HG02840 (cell line): ENCODE measurements around the gene LMO2.
"Not testable (repeated sequence)": the region's sequence is repeated elsewhere in the genome, so short reads cannot be mapped to it uniquely, and the experiment has no call there.

Experiments
- ATAC-seq: cut with Tn5 transposase; IDR thresholded peaks from one replicate; pipeline ENCODE4 v1.9.1; 2021; ENCODE audit warnings: mild to moderate bottlenecking, moderate library complexity, moderate number of reproducible peaks; ENCODE audit not compliant: unreplicated experiment, low FRiP score

Gene LMO2

DNA sequence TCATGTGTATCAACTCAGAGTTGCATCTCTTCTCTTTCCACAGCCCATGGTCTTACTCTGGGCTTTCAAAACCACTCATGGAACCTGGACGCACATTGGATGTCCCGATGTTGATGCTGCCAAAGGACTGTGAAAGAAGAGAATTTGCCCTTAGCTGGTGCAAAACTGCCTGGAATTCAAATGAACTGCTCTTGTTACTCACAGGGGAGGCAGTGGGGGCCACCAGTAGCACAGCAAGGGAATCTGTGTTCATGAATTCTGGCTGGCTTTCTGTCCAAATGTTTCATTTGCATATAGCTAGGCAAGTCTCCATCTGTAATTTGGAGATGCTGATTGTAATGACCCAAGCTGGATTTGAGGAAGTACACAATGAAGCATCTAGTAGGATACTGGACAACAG, 24.9 kb downstream of the LMO2 start:
- ATAC-seq, result no peak

DNA sequence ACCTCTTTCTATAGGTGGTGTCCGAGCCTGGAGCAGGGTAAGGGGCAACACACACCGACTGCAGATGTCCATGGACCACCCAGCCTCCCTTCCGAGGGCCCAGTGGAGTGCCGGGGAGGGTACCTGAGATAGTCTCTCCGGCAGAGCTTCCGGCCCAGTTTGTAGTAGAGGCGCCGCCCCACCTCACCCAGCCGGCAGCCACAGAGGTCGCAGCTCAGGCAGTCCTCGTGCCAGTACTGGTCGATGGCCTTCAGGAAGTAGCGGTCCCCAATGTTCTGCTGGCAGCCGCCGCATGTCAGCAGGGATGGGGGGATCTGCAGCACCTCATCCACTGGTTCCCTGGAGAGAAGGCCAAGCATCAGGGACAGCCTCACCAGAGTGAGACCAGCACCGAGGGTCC, 27.4 kb downstream of the LMO2 start:
- no peak for ATAC-seq

DNA sequence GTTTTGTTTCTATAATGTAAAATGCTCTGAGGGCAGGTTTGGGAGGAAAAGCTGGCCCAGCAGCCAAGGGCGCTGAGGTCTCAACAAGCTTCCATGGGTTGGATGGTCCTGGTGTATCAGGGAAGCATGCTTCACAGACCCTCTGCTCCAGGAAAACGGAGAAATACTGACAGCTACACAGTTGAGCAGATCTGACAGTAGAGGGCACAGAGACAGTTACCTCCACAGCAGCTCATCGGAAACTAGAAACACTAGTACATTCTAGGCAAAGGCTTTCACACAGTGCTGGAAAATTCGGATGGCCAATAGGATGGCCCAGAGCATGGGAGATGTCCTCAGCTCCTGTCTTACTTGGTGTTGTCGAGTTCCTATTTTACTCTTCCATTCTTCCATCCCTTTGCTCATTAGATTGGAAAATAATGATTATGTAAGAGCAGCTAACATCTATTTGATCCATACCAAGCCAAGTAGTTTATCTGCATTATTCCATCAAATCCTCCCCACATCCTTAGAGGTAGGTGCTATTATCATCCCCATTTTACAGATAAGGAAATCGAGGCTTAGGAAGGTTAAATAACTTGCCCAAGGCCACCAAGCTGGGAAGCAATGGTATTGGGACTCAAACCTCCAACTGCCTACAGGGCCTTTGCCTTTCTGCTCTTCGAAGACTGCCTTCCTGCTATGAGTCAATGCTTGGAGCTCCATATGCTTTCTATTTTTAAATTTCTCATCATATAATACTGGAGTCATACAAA, 28.3 kb downstream of the LMO2 start:
- no peak for ATAC-seq

DNA sequence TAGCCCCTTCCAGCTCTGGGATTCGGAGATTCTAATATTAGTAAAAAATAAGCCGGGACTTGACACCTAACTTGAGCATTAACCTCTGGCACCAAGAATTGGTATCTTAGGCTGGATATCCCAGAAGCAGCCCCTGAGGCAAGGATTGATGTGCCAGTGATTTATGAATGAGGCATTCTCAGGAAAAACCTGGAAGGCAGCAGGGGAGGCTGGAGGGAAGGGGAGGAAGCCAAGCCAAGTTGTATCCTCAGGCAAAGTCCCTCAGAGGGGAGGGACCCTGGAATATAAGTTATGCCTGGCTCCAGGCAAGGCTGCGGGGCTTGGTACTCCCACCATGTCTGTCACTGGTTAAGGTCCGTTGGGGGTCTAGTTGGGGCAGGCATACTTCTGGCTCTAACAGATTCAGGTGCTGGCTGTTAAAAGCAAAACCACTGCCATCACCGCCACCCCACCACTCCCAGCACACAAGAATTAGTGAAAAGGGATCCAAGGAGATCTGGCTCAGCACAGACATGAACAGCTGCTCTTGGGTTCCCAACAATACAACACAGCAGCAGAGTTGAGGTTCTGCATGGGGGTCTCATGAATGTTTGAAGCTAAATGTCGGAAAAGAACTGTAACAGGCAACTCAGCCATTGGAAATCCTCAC, 29.8 kb downstream of the LMO2 start:
- no peak for ATAC-seq

DNA sequence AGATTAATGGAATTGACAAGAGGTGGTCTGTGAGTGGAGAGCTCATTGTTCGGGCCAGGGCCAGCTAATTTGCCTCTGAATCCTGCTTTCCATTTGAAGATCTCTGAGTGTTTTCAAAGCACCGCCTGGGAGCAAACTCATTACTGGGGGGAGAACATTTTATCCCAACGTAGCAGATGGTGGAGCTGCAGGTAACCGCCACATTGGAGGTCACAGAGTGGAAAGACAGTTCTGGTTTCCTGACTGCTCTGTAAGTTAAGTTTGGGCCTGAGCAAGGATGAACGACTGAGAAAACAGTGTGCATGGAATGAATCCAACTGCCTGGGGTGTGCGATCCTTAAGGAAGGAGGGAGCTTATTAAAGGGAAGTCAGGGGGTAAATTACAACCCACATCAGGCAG, 30.5 kb downstream of the LMO2 start:
- no peak for ATAC-seq

DNA sequence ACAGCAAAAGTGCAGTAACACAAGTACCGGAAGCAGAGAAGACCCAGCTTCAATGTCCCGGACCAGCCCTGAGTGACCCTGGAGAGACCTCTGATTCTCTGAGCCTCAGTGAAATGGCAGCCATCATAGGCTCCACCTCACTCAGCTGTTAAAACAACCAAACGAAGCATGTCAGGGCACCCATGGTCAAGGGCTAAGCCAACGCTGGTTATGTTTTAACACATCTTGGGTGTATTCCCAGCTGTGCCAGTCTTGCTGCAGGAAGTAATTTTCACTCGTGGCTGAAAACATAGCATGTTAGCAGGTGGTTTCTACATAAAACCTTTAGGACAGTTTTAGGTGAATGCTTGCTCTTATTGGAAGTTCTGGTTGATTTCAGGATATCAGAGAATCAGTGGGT, 30.9 kb downstream of the LMO2 start:
- no peak for ATAC-seq

DNA sequence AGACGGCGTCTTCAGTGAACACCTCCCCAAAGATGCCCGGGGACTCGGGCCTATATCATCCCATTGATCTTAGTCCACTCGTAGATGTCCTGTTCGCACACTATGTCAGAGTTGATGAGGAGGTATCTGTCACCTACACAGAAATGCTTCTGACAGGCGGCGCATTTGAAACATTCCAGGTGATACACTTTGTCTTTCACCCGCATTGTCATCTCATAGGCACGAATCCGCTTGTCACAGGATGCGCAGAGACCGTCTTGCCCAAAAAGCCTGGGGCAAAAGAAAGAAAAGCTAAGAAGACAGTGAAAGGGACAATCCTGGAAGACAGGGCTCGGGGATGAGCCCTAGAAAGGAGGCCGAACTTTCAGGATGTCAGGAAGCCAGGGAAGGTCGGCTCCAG, 32.6 kb downstream of the LMO2 start:
- ATAC-seq, result no peak

DNA sequence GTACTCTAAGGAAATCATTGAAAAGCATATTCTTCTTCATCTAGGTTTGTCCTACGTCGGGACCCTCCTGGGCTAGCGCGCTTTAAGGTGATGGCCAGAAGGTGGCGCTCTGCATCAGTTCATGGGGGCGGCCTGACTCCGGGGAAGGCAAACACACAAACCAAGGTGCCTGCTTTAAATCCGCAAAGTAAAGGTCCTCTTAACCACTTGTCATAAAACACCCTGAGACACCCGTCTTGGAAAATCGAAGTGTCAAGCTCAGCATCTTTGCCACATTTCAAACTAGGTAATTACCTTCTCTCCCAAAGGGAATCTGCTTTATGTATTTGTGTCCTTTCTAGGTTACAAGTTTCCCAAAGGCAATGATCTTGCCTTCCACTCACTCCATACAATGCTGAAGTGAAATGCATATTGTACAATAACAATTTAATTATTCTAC, 33.9 kb downstream of the LMO2 start:
- ATAC-seq, result no peak

DNA sequence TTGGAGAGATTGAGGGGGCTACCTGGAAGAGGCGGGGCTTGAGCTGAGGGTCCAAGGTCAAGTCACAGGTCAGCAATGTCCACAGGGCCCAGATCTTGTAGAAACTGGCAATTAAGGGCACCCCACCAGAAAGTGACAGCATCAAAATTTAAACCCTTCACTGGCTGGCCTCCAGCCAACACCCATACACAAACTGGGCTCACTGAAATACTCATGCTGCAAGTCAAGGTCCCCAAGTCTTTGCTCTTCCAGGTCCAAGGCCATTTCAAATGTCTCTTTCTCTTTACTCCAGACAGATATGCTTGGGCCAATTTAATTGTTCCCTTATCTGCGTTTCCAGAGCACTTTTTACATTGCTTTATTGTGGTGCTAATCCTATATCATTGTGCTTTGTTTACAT, 36.4 kb downstream of the LMO2 start:
- no peak for ATAC-seq

DNA sequence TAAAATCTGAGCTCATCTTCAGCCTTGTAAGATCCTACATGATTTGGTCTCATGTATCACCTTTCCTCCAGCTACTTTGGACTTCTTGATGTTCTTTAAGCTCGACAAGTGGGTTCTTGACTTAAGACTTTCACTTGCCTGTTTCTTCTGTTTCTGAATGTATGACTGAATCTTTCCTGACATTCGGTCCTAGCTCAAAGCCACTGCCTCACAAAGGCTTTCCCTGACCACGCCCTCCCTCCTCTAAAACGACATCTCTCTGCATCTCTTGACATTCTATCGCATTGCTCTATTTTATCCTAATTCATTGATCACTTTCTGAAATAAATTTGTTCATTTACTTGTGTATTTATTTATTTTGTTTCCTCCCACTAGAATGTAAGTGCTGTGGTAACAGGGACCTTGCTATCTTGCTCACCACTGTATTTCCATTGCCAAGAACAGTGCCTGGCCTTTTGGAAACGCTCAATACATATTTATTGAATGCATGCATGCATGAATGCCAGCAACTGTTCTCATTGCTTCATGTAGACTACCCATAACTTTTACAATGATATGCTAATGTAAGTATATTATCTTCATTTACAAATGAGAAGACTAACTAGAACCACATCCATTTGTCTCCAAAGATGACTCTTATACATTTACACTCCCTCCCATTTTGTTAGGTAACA, 43.0 kb downstream of the LMO2 start:
- no peak for ATAC-seq

DNA sequence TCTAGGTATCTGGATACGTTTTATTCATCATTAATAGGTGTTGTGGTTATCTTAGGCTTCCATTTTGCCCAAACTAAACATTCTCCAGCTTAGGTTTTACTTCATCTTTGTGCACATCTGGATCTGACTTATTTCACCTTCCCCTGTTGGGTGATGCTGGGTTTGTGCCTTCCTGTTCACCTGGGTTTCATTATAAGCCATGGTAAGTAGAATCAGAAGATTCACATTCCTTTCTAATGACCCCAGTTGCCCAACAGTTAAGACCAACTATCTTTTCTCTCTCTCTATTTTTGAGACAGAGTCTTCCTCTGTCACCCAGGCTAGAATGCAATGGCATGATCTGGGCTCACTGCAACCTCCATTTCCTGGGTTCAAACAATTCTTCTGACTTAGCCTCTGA, 44.6 kb downstream of the LMO2 start:
- no peak for ATAC-seq

DNA sequence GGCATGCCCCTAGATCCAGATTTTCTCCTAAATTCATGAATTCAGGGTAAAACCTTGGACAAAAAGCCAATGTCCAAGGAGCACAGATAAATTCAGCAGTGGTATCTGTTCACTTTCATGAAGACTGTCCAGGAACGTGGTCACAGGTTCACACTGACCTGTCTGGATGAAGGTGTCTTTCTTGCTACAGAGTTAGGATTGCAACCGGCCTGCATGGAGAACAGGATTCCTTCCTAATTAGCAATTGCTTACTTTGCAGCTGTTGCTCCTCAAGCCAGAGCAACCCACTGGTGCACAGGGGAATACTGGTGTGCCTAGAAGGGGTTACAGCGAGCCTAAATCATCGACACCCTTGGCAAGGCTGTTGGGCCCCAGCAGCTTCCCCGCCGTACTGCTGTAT, 47.6 kb downstream of the LMO2 start:
- ATAC-seq, result no peak

DNA sequence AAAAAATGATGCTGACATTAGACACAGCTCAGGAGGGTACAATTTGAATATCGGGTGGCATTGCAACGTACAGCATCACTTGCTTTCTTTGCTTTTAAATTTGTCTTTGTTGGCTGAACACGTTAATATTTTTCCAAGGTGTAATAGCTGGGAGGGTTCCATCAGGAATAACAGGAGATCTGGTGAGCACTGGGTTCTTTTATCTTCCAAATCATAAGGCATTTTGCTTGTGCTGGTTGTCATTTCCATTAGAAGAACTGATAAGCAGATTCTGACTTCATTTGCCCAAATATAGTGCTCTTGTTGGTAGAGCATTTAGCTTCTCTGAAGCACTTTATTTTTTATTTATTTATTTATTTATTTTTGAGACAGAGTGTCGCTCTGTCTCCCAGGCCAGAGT, 48.9 kb downstream of the LMO2 start:
- ATAC-seq, result no peak

DNA sequence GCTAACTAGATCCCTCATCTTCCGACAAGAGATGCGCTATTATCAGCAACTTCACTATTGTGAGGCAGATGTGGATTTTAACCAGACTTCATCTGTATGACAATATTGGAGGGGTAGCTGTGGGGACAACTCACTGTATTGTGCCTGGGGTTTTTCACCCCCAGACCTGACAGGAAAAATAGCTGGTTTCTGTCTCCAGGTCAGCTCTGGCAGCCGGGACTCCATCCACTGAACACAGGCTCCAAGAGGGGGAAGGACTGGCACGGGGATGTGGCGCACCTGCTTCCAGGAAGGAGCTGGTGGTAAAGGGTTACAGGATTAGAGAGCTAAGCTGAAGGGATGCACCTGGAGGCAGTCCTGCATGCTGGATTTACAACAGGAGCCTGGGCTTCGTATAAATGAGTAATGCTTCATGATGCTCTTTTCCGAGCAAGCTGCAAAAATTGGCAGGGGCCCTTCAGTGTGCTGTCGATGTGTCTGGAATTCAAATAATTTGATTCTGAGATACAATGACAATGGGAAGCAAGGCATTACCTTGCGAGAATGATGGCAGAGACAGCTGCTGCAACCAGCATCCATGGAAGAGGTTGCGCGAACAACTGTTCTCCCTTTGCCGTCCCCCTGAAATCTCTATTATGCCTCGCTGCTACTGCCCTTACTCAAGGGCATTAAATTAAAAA, 49.5 kb downstream of the LMO2 start:
- ATAC-seq, result no peak

DNA sequence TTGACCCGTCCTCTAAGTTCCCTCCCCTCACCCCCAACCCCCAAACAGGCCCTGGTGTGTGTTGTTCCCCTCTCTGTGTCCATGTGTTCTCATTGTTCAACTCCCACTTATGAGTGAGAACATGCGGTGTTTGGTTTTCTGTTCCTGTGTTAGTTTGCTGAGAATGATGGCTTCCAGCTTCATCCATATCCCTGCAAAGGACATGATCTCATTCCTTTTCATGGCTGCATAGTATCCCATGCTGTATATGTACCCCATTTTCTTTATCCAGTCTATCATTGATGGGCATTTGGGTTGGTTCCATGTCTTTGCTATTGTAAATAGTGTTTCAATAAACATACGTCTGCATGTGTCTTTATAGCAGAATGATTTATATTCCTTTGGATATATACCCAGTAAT, 53.6 kb downstream of the LMO2 start:
- ATAC-seq, result not testable (repeated sequence)

DNA sequence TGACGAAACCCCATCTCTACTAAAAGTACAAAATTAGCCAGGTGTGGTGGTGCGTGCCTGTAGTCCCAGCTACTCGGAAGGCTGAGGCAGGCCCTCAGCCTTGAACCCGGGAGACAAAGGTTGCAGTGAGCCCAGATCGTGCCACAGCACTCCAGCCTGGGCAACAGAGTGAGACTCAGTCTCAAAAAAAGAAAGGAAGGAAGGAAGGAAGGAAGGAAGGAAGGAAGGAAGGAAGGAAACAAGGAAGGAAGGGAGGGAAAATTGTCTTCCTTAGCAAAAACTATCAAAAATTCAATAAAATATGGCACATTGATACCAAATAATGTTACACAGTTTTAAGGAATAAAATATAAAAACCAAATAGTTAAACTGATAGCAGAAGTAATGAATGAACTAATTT, 54.5 kb downstream of the LMO2 start:
- ATAC-seq, result not testable (repeated sequence)

DNA sequence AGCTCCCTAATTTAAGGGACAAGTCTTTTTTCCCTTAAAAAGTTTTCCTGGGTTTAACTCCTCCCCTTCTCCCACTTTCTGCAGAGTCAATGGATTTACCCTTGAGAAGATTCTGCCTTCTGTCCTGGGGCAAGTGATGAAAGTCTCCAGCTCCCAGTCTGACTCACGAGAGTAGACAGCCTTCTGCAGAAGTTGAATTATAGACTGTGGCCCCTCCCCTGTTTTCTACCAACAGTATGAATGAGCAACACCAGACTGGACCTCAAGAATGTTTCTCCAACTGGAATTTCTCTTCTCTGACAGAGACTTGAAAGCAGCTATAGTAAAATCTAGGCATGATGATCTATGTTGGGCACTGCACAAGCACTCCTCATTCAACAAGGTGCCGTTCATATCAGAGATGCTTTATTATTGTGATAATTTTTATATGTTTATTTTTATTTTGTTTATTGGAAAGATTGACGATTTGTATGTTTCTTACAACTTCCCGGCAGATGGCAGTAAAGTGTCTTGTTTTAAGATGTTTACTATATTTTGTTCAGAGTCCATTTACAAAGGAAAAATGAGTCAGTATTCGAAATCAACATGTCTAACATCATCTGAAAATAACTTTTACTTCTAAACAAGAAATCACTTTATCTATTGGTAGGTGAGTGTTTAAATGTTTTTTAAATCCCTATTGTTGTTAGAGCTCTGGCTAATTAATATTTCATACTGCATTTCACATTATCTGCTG, 56.6 kb downstream of the LMO2 start:
- ATAC-seq, result no peak

DNA sequence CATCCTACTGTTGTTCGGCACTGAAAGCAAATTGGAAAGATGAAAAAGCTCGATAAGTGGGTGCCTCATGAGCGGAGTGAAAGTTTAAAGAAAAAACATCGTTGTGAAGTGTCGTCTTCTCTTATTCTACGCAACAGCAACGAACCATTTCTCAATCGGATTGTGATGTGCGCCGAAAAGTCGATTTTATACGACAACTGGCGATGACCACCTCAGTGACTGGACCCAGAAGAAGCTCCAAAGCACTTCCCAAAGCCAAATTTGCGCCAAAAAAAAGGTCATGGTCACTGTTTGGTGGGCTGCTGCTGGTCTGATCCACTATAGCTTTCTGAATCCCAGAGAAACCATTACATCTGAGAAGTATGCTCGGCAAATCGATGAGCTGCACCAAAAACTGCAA, 59.2 kb downstream of the LMO2 start:
- no peak for ATAC-seq

DNA sequence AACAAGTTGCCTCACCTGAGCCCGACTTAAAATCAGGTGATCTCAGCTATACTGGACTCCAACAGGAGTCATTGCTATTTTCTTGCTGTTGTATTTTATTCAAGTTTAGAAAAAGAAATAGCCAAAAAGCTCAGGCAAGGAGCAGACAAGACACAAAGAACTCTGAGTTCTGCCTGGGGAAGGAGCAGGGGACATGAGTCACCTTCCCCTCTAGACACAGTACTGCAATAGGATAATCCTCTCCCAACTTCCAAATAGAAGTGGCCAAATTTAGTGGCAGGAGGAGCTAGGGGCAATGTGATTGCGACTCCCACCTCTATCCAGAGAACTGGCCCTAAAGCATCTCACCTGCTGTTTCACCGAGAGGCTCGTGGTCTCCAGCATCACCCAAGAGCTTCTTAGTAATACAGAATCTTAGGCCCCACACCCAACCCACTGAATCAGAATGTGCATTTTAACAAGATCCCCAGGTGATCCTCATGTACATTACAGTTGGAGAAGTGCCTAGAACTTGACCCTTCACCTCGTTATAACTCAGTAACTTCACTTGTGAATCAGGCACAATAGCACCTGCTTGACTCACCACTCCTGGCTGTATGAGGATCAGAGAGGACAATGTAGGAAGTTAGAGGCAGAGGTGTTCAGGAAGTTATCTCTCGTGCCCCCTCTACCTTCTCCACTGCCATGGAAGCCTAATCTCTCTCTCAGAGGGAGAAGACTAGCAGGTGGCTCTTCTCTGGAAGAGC, 60.8 kb downstream of the LMO2 start:
- ATAC-seq, result no peak
